Fibroblast of mammary gland (primary cell): ENCODE measurements around the gene FAM168B.

Source experiments
- DNase-seq: peaks from one replicate; pipeline ENCODE4 v3.0.0-alpha.2; 2010; ENCODE audit warnings: low read depth
- H3K4me3 ChIP-seq: 2 replicates; pipeline ENCODE4 v1.5.1; 2011; ENCODE audit warnings: low read depth, mild to moderate bottlenecking, low read length, moderate library complexity; ENCODE audit not compliant: control insufficient read depth
- TF ChIP-seq, protein P1 (sequence below): conservative IDR thresholded peaks from 2 replicates; pipeline ENCODE4 v1.5.1; 2011; ENCODE audit warnings: low read depth, low read length, inconsistent platforms; ENCODE audit not compliant: control insufficient read depth, insufficient read depth

Gene FAM168B

DNA sequence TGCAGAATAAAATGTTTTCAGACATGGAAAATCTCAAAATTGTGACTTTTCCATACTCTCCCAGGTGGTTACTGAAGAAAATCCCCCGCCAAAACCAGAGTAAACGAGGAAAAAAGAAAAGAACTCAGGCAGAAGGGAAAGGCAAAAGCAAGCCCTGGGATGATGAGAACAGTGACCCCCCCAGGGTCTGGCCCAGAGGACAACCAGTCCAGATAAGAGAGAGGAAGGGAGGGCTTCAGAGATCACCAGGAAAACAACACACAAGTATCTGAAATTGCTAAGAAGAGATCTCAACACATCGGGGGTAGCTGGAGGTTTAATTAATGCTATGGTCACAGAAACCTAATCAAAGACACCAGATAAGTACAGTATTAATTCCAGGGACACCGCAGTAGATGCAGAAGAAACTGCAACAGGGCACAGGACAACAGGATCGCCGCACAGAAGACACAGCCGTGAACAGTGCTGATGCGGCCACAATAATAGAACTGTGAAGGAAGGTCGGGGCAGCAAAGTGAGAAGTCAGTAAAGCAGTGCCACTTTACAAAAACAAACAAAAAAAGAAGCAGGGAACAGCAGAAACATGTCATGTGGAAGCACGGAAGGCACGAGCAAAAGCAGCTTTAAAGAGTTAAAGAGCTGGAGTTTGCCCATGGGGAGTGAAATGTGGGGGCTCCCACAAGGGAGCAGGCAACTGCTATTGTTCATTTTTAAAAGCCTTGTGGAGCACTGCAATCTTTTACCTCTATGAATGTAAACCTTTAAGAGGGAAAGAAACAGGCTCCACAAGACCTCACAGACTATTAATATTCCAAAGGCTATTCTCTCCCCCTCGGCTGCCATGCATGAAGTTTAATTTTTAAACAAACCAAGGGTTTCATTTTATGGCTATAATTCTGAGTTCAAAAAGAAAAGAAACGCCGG, 28.4 kb downstream of the FAM168B start:
- H3K4me3 ChIP-seq: no peak overlapping the region
- DNase-seq: no peak
- TF ChIP-seq, protein P1, sequence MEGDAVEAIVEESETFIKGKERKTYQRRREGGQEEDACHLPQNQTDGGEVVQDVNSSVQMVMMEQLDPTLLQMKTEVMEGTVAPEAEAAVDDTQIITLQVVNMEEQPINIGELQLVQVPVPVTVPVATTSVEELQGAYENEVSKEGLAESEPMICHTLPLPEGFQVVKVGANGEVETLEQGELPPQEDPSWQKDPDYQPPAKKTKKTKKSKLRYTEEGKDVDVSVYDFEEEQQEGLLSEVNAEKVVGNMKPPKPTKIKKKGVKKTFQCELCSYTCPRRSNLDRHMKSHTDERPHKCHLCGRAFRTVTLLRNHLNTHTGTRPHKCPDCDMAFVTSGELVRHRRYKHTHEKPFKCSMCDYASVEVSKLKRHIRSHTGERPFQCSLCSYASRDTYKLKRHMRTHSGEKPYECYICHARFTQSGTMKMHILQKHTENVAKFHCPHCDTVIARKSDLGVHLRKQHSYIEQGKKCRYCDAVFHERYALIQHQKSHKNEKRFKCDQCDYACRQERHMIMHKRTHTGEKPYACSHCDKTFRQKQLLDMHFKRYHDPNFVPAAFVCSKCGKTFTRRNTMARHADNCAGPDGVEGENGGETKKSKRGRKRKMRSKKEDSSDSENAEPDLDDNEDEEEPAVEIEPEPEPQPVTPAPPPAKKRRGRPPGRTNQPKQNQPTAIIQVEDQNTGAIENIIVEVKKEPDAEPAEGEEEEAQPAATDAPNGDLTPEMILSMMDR: no peak

DNA sequence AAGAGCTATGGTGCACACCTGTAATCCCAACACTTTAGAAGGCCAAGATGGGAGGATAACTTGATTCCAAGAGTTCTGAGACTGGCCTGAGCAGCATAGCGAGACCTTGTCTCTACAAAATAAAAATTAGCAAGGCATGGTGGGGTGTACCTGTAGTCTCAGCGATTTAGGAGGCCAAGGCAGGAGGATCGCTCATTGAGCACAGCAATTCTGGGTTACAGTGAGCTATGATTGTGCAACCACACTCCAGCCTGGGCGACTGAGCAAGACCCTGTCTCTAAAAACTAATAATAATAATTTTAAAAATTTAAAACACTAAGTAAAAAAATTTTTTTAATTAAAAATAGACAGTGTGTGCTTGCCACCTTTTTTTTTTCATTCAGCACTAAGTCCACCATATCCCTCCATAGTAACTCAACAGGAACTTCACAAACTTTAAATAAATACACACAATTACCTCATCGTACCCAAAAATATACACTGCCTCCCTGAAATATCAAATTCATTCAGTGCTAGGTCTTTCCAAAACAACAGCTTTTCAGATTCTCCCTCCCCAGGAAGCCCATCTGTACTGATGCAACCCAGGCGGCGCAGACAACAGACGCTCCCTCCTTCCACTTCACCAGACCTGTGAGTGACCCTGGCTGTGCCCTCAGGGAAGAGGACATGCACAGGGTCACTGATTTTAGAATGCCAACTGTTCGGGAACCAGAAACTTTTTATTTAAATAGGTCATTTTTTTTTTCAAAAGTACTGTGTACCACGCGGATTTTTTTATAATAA, 29.6 kb downstream of the FAM168B start:
- TF ChIP-seq, protein P1: no peak
- DNase-seq: no peak
- no peak overlapping the region for H3K4me3 ChIP-seq

DNA sequence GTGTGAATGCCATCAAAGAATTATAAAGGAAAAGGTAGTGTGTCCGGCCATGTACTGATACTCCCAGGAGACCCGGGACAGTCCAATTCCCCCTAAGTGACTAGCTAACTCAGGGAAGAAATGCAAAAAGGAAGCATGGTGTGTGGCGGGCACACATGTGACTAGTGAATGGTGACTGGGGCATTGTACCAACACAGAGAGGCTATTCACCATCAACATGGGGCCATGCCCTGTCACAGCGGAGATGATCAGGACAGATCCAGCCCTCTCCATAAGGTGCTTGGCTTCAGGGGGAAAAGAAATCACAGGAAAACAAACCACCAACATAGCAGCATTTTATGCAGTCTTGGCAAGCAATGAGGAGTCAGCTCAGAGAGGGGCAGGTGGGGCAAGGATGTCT, 34.3 kb downstream of the FAM168B start:
- H3K4me3 ChIP-seq: no peak overlapping the region
- TF ChIP-seq, protein P1: no peak
- no peak for DNase-seq

DNA sequence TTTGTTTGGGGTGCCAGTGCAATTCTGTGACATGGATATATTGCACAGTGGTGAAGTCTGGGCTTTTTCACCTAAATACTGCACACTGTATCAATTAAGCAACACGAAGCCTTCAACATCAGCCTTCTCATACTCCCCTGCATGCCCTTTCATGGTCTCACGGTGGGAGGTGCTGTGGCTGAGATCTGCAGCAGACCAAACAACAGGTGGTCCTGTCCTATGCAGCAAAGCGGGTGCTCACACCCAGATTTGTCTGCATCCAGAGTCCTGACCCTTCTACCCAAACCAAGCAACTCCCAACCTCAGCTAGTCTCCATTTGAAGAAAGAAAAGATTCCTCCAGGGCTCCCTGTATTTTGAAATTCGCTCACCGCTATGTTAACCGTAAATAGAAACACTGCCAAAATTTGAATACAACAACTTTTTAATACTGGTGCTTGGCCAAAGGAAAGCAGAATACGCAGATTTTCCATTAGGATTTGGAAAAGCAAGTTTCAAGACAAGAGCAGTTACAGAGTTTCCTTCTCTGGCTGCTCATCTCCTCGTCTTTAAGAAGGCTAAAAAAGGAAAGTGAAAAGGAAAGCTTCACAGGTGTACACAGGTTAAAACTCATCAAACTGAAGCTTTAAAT, 34.9 kb downstream of the FAM168B start:
- TF ChIP-seq, protein P1: no peak
- H3K4me3 ChIP-seq: no peak overlapping the region
- DNase-seq: no peak

DNA sequence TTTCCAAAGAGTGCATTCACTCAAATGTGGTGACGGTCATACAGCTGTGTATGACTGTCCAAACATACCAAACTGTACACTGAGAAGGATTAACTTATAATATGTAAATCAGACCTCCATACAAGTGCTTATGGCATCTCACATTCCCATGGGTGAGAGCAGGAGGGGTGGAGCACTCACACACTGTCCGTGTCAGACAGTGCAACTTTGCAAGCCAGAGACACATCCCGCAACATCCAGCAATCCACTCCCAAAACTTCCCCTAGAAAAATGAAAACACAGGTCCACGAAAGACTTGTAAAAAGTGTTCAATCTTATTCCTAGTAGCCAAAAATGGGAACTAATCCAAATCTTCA, 36.4 kb downstream of the FAM168B start:
- H3K4me3 ChIP-seq: no peak overlapping the region
- TF ChIP-seq, protein P1: no peak
- DNase-seq: no peak

DNA sequence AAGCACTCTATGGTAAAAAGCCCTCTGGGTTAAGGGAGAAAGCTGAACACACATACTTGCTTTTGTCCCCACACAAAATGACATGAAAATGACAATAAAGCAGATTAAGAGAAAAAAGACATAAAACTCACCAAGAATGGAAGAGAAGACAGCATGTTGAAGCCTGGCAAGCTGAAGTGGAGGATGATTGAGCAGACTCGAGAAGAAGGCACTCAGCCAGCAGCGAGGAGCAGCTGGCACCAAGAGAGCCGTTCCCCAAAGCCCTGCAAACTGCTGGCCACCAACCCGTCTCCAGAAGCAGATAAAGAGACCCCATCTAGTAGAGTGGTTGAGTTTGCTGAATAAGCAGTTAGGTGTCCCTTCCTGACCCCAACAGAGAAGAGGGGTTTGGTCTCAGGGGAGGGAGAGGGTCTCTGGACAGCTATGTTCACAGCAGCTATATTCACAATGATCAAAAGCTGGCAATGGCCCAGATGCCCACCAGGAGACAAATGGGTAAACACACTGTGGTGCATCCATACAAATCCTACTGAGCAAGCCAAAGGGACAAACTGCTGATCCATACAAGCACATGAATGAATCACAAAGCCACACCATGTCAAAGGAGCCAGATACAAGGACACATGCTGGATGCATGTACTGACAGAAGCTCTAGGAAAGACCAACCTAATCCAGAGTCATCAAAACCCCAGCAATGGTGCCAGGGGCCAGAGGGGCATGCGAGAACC, 36.9 kb downstream of the FAM168B start:
- peak; percentile 39 for DNase-seq
- no peak overlapping the region for H3K4me3 ChIP-seq
- TF ChIP-seq, protein P1: no peak
